ENCODE measurements around the gene RAD9A.

RAD9A gene

GRCh38 chr11:67356387-67356863 is 35.4 kb upstream of the RAD9A start:
- no peak for DNase-seq (ENCODE audit: extremely low spot score)
- ChIA-PET POLR2A (interaction anchor here (0.9 to 1.3 kb wide), 2 partner anchors 23 to 36 kb away, joined by 3 to 4 read pairs; partner anchors contain the start of gene RAD9A), CTCF (interaction anchor here (0.6 to 11.6 kb wide), 4 partner anchors 14 to 151 kb away, joined by 3 to 182 read pairs (median 4); partner anchors contain the start of gene CLCF1)
- no peak for TF ChIP-seq HDGF (IDR thresholded peaks at IDR 0.05; ENCODE audit: borderline replicate concordance)

GRCh38 chr11:67356864-67357561 is 34.8 kb upstream of the RAD9A start:
- ChIA-PET CTCF (interaction anchor here (0.6 to 11.6 kb wide), 4 partner anchors 16 to 32 kb away, joined by 3 to 182 read pairs (median 4); partner anchors contain the start of gene CLCF1), POLR2A (interaction anchor here (0.9 to 1.3 kb wide), 2 partner anchors 23 to 25 kb away, joined by 3 to 5 read pairs; no protein-coding TSS in a partner anchor)
- TF ChIP-seq ZNF384 (IDR thresholded peaks at IDR 0.05) (no peak), L3MBTL2 (conservative IDR thresholded peaks at IDR 0.05) (no peak), SUZ12 (IDR thresholded peaks at IDR 0.05) (no peak), FOXK2 (IDR thresholded peaks at IDR 0.05) (no peak), LEF1 (IDR thresholded peaks at IDR 0.05; ENCODE audit: borderline replicate concordance) (no peak), TARDBP (IDR thresholded peaks at IDR 0.05) (no peak), CTBP1 (IDR thresholded peaks at IDR 0.05; ENCODE audit: borderline replicate concordance) (no peak), FOXA1 (IDR thresholded peaks at IDR 0.05) (no peak), PKNOX1 (IDR thresholded peaks at IDR 0.05) (no peak), NFRKB (IDR thresholded peaks at IDR 0.05) (no peak), ARNT (IDR thresholded peaks at IDR 0.05) (no peak), ELF4 (IDR thresholded peaks at IDR 0.05) (no peak), HDGF (IDR thresholded peaks at IDR 0.05; ENCODE audit: borderline replicate concordance) (no peak), FOXM1 (IDR thresholded peaks at IDR 0.05; ENCODE audit: borderline replicate concordance) (no peak), SP1 (IDR thresholded peaks at IDR 0.05) (no peak), BHLHE40 (IDR thresholded peaks at IDR 0.05; ENCODE audit: borderline replicate concordance) (no peak)
- DNase-seq (ENCODE audit: extremely low spot score), result peak; percentile 79

- CTCF ChIA-PET, result interaction anchor here (0.6 to 11.6 kb wide), 2 partner anchors 24 to 31 kb away, joined by 3 to 182 read pairs; no protein-coding TSS in a partner anchor
- no peak for DNase-seq (ENCODE audit: extremely low spot score)
- POLR2A ChIA-PET, result interaction anchor here (1.3 kb wide), 1 partner anchor 23 kb away, joined by 5 read pairs; no protein-coding TSS in a partner anchor
- no peak for TF ChIP-seq SP1 (IDR thresholded peaks at IDR 0.05)
- no peak for TF ChIP-seq TARDBP (IDR thresholded peaks at IDR 0.05)
- TF ChIP-seq ZNF384 (IDR thresholded peaks at IDR 0.05), result no peak
- TF ChIP-seq L3MBTL2 (conservative IDR thresholded peaks at IDR 0.05), result no peak
- no peak for TF ChIP-seq FOXA1 (IDR thresholded peaks at IDR 0.05)
- no peak for TF ChIP-seq SUZ12 (IDR thresholded peaks at IDR 0.05)
- TF ChIP-seq ARNT (IDR thresholded peaks at IDR 0.05), result no peak
- TF ChIP-seq FOXM1 (IDR thresholded peaks at IDR 0.05; ENCODE audit: borderline replicate concordance), result no peak
- no peak for TF ChIP-seq HDGF (IDR thresholded peaks at IDR 0.05; ENCODE audit: borderline replicate concordance)
- TF ChIP-seq LEF1 (IDR thresholded peaks at IDR 0.05; ENCODE audit: borderline replicate concordance), result no peak
- no peak for TF ChIP-seq ELF4 (IDR thresholded peaks at IDR 0.05)
- TF ChIP-seq BHLHE40 (IDR thresholded peaks at IDR 0.05; ENCODE audit: borderline replicate concordance), result no peak
- TF ChIP-seq PKNOX1 (IDR thresholded peaks at IDR 0.05), result no peak
- no peak for TF ChIP-seq CTBP1 (IDR thresholded peaks at IDR 0.05; ENCODE audit: borderline replicate concordance)
- no peak for TF ChIP-seq NFRKB (IDR thresholded peaks at IDR 0.05)
- TF ChIP-seq FOXK2 (IDR thresholded peaks at IDR 0.05), result no peak
Measured at GRCh38 chr11:67357831-67358670, 33.7 kb upstream of the RAD9A start.

GRCh38 chr11:67364169-67364568 is 27.6 kb upstream of the RAD9A start:
- TF ChIP-seq FOXA1 (IDR thresholded peaks at IDR 0.05) (no peak), HDGF (IDR thresholded peaks at IDR 0.05; ENCODE audit: borderline replicate concordance) (no peak), SP1 (IDR thresholded peaks at IDR 0.05) (no peak), ARNT (IDR thresholded peaks at IDR 0.05) (no peak), ELF4 (IDR thresholded peaks at IDR 0.05) (no peak), ZNF384 (IDR thresholded peaks at IDR 0.05) (no peak), PKNOX1 (IDR thresholded peaks at IDR 0.05) (no peak), CTBP1 (IDR thresholded peaks at IDR 0.05; ENCODE audit: borderline replicate concordance) (no peak), TARDBP (IDR thresholded peaks at IDR 0.05) (no peak), FOXK2 (IDR thresholded peaks at IDR 0.05) (no peak), FOXM1 (IDR thresholded peaks at IDR 0.05; ENCODE audit: borderline replicate concordance) (no peak), L3MBTL2 (conservative IDR thresholded peaks at IDR 0.05) (no peak), NFRKB (IDR thresholded peaks at IDR 0.05) (no peak)
- ChIA-PET CTCF (interaction anchor here (2.0 kb wide), 1 partner anchor 13 kb away, joined by 4 read pairs; no protein-coding TSS in a partner anchor), POLR2A (interaction anchor here (1.2 kb wide), 1 partner anchor 508 kb away, joined by 3 read pairs; no protein-coding TSS in a partner anchor)
- no peak for DNase-seq (ENCODE audit: extremely low spot score)

All from HEK293T (cell line).